HG02610 (cell line): Measurements from ENCODE around the gene BACH1.

ENCODE experiments used
- ATAC-seq: cut with Tn5 transposase; IDR thresholded peaks from one replicate; pipeline ENCODE4 v1.9.1; 2021; ENCODE audit warnings: mild to moderate bottlenecking, moderate library complexity; ENCODE audit not compliant: unreplicated experiment

The BACH1 gene

DNA sequence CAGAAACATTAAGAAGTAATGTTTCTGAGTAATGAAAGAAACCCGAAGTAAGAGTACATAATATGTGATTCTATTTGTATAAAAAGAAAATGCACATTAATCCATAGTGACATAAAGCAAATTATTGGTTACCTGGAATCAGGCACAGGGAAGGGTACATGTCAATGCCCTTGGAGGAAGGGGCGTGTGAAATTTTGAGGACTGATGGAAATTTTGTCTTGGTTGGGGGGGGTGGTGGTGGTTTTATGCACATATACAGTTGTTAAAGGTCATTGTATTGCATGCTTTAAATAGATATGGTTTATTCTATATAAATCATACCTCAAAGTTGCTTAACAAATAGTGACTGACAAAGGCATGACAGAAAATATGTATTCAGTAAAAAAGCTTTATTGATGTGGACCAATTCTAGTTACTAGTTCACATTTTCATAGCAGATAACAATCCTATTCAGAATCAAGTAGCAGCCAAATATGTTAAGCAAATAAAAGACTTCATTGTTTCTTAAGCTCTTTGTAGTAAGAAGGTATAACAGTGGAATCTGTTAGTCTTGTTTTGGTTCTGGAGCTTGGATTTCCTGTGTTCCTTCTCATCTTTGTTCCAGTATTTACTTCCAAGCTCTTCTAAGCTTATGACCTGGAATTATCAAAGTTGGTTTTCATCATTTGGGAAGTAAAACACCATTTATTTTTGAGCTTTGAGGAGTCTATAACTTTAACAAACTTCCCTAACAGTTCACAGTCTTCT, 15.1 kb downstream of the BACH1 start:
- no peak for ATAC-seq

DNA sequence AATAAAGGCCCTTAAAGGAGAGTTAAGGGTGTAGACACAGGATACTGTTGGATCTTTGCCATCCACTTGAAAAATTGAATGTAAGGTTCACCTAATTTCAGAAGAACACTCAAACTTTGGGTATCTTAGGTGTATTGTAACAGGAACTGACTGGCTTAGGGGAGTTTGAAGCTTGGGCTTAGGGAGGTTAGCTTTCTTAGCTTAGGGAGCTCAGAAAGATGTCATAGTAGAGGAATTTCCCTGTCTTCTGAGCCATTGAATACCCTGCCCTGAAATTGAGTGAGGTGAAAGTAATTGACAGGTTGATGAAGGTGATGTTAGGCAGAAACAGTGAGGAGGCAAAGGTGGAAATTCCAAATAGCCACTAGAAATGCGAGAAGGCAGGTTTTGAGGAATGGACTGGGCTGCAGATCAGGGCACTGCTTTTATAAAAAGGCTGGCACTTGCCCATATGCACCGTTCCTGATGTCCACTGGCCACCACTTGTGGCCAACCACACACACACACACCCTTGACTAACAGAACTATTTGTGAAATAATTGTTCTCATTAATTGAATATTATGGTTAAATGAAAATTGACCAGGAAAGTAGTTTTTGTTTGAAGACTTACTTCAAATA, 16.5 kb downstream of the BACH1 start:
- peak; percentile 39 for ATAC-seq

DNA sequence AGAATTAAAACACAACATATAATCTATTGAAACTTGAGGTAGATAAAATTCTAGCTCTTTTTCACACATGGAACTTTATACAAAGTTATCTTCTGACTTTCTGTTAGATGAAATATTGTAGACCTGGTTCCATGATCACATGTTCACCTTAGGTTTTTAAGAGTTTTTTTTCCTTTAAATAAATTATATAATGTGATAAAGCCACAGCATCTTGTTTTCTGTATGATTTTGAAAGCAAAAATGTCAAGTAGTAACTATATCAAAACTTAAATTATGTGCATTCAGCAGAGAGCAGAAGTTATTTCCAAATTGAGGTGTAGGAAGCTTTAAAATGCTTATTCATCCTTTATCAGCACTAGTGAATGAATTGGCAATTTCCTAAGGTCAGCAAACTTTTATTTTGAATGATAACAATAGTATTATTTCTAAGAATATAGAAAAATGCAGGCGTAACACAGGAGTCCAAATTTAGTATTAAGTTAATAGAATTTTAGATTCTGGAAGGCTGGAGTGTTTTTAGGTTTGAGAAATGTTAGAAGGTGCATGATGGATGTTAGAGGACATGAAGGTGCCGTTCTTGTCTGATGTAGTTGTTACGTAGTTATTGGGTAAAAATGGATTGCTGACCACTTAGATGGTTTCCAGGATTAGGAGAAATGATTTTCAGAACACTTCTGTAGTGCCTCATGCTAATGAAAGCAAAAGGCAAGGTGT, 17.5 kb downstream of the BACH1 start:
- no peak for ATAC-seq

DNA sequence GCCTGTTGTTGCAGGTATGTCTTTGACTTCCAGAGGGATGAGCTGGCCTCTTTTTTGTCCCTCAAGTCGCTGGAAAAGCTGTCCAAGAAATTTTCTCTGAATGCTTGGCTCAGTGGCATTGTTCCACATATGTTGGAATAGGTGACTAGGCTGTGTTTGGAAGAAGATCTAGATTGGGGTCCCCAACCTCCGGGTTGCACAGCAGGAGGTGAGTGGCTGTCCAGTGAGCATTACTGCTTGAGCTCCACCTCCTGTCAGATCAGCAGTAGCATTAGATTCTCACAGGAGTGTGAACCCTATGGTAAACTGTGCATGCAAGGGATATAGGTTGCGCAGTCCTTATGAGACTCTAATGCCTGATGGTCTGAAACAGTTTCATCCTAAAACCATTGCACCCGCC, 18.1 kb downstream of the BACH1 start:
- no peak for ATAC-seq

DNA sequence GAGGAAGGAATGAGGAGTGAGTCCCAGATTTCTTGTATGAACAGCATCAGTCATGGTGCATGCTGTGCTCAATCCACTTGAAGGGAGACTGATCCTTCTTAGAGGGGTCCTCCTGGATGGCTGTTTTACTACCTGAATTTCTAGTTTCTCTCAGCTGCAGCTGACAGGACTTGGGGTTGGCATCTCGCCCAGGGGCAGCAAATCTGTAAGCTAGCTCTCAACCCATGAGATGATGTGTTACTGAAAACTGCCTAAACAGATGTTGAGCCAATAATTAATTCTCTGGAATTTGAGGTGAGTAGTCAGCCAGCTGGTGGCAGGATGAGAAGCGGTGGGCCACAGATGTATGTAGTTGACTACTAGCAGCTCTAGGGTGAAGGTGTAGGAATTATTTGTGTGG, 19.6 kb downstream of the BACH1 start:
- ATAC-seq, result no peak

DNA sequence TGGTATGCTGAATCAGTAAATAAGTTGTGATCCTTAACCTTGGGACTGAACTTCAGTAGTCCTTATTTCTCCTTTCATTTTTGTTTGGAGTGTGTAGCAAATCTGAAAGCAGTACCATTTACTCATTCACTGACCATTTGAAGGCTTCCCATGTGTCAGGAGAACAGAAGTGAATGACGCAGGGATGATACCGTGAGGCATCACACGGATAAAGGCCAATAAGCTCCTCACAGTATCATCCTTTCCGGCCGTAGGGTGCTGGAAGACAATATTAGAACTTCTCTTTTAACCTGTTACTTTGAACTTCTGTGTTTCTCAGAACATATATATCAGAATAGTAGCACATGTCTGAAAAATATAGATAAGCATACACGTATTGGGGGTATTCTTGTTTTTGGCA, 21.3 kb downstream of the BACH1 start:
- no peak for ATAC-seq

DNA sequence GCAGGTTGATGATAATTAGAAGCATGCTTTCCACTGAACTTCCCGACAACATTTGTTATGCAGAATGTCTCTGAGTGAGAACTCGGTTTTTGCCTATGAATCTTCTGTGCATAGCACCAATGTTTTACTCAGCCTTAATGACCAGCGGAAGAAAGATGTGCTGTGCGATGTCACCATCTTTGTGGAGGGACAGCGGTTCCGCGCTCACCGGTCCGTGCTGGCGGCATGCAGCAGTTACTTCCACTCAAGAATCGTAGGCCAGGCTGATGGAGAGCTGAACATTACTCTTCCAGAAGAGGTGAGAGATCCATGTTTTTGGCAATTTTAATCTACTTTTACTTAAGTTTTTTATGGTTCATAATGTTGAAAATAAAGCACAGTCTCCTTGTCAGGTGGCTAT, 22.5 kb downstream of the BACH1 start:
- ATAC-seq, result no peak

DNA sequence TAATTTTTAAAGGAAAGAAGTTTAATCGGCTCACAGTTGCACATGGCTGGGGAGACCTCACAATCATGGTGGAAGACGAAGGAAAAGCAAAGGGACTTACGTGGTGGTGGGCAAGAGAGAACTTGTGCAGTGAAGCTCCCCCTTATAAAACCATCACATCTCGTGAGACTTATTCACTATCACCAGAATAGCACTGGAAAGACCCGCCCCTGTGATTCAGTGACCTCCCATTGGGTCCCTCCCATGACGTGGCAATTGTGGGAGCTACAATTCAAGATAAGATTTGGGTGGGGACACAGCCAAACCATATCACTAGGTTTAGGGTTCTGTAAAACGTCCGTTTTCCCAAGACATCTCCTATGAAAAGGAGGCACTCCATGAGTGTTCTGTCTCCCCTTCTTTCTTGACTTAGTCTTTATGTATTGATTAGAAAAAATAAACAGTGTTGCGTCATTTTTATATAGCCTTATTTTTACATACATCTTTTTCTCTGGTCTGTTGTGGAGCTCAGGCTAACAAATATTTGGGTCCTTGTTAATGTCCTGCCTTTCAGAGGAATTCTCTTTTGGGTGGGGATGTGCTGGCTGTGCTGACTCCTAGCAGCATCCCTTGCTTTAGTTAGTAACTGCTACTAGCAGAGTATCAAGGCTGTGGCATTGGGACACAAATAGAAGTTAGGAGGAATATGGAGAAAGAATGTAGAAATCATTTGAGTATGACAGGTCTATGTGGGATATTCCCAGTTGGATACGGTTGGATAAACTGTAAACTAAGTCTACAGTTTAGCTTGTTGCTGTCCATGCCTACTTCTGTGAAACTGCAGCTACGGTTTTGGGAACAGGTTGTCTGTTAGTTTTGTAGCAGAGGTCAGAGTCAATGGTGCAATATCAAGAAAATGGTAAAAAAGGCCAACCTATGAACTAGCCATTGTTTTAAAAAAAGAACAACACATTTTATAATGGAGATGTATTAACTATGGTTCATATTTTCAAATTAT, 23.5 kb downstream of the BACH1 start:
- ATAC-seq, result no peak

DNA sequence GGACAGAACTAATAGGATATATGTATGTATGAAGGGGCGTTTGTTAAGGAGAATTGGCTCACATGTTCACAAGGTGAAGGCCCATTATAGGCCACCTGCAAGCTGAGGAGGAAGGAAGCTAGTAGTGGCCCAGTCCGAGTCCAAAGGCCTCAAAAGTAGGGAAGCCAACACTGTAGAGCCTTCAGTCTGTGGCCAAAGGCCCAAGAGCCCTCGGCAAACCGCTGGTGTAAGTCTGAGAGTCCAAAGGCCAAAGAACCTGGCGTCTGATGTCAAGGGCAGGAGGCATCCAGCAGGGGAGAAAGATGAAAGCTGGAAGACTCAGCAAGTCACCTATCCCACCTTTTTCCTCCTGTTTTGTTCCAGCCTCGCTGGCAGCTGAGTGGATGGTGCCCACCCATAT, 24.5 kb downstream of the BACH1 start:
- ATAC-seq, result no peak

DNA sequence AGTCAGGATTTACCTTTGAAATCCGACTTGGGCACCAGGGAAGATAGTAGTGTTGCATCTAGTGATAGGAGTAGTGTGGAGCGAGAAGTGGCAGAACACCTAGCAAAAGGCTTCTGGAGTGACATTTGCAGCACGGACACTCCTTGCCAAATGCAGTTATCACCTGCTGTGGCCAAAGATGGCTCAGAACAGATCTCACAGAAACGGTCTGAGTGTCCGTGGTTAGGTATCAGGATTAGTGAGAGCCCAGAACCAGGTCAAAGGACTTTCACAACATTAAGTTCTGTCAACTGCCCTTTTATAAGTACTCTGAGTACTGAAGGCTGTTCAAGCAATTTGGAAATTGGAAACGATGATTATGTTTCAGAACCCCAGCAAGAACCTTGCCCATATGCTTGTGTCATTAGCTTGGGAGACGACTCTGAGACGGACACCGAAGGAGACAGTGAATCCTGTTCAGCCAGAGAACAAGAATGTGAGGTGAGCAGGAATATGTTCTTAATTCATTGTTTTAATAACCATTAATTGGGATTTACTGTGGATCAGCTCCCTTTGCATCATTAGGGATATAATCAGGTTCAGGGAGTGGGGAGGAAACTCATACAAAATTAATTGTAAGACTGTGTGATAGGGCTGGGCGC, 28.3 kb downstream of the BACH1 start:
- ATAC-seq, result no peak

DNA sequence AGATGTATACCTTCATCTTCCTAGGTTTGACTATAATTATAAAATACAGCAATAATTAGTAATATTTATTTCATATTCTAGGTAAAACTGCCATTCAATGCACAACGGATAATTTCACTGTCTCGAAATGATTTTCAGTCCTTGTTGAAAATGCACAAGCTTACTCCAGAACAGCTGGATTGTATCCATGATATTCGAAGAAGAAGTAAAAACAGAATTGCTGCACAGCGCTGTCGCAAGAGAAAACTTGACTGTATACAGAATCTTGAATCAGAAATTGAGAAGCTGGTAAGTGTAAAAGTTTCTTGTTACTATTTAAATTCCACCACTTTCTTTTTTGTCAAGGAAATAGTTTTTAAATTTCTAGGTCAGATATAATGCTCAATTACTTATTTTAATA, 30.7 kb downstream of the BACH1 start:
- ATAC-seq, result no peak

DNA sequence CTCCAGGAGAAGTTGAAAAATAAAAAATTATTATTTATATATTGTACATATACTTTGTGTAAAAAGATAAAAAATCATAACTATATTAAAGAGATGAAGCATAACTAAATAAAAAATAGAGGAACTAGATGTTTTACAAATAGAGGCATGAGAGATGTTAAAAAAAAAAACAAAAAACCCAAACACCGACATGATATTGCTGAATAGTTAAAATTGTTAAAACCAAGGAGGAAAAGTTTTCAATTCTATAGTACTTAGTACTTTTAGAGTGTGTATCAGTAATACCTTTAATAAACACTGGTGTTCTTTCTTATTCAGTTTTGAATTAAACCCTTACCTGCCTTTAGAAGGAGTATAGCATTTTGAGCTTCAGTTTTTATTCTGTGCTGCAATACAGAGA, 32.1 kb downstream of the BACH1 start:
- ATAC-seq, result no peak

DNA sequence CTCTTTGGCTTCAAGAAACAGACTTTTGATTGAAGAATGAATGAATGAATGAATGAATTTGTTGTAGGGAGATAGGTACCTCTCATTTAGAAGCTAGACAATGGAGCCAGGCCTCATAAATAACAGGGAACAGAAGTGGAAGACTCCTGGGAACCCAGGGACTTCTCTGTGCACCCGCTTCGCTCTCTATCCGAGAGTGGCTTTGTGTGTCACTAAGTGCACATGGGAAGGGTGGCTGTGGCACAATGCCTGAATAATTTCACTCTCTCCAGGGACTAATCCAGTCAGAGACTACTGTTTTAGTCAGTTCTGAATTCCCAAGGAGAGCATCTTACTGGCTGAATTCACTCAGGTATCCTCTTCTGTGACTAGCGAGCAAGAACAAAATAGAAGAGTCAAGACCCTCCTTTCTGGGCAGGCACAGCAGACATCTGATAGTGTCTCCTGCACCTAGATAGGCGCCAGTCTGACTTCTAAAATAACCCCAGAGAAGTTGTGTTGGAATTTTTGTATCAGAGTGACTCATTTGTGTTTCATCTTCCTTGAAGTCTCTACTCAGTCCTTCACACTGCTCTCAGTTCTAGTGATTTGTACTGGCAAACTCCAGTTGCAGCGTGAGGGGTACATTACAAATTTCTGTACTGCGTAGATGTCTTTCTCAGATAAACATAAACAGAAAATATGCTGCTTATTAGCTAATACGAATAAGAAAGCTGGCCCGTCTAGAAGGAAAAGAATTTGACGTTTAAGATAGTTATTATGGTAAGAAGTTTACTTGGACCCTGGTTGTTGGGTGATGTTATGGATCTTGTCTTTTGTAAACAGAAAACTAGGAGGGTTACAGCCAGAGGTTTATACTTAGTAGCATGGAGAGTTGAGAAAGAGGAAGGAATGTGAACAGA, 34.0 kb downstream of the BACH1 start:
- ATAC-seq, result no peak

DNA sequence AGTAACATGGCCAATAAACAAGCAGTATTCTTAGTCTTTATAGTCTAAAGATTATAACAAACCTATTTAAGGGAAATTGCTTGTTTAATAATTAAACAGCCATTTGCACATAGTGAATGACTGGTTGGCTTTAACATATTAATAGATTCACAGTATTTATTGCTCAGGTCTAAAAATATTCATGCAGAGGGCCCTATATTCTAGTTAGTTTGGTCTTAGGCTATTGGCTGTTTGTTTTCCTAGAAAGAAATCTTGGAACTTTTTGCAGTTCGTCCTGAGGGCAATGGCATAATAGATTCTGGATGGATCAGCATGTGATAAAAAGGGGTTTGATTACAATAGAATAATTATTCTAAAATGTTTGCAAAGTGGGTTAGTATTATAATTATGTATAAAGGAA, 34.7 kb downstream of the BACH1 start:
- no peak for ATAC-seq

DNA sequence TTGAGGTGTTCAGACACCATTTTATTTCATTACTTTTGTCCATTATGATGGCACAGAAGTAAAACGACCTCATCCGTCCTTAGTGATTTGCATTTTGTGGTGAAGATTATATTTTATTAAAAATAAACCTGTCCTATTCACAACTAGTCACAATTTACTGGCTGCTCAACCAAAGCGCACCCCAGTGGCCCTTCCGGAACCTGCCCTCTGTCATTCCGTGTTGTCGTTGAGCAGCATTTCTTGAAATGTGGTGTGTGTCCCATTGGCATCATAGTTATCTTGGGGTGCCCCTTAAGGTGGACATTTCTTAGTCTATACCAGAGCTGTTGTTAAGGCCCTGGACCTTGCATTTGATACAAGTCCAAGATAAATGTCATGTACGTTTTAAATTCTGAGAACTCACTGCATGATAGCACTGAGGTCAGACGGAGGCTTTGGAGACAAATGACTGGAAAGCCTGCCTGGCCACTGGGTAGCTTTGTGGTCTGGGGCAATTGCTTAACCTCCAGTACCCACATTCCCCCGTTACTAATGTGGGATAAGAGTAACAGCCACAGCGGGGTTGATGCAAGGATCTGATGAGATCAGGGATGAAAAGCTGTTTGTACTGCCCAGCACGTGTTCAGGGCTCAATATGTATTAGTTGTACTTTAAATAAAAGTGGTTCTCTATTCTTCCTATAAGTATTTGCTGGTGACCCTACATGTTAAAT, 36.2 kb downstream of the BACH1 start:
- ATAC-seq, result no peak

DNA sequence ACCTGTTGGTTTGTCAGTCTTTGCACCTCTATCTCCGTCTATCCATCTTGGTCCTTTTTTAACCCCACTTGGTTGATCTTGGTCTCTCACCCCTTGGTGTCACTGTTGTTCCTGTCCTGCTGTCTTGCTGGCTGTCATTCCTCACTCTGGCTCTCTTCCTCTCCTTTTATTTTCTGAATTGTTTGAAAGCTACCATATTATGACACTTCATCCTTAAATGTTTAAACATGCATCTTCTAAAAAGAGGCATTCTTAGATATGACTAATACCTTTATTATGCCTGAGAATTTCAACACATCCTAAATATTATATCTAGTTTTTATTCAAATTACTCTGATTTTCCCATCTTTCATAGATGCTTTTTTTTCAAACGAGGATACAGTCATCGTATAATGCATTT, 37.0 kb downstream of the BACH1 start:
- no peak for ATAC-seq

DNA sequence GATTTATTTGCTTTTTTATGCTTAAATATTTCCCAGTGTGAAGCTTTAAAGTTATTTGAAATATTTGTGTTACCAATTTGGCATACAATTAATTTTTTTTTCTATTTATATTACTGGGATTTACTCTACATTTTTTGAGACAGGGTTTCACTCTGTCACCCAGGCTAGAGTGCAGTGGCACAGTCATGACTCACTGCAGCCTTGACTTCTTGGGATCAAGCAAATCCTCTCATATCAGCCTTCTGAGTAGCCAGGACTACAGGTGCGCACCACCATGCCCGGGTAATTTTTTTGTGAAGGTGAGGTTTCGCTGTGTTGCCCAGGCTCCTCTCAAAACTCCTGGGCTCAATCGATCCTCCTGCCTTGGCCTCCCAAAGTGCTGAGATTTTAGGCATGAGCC, 39.5 kb downstream of the BACH1 start:
- no peak for ATAC-seq

DNA sequence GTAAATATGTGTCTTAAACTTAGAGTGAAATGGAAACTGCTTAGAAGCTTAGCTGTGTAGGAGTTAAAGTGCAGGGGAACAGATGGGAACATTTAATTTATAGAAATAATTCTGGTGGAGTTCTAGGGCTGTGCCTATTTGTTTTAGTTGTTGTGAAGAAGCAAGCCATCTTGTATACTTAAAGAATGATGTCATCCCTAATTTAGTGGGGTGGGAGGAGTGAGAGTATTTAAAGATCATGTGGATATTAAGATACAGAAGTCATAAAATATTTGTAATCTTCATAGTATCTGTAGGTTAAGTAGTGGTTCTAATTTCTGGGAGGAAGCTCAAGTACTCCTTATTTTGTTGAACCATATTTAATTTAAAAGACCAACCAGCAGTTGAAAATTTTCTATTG, 41.5 kb downstream of the BACH1 start:
- ATAC-seq, result no peak
